WTC11 (cell line): ENCODE data around the gene WDR89. TPM values are rescaled to one million over a fixed set of nuclear protein-coding genes. Genes with fewer than 3 reads are reported as not detected.

Experiments
- total RNA-seq: library from RNA; stranded (reverse); gene quantifications from 3 replicates; pipeline ENCODE4 v1.2.3, GENCODE V29; 2021

The WDR89 gene
- total RNA-seq, 1 experiment from 2014 or later, result 27.5 TPM

Other genes with a start within 250 kb of the WDR89 start
- gene PPP2R5E, start 98.5 kb downstream of the WDR89 start, total RNA-seq, result 56.9 to 59.0 TPM (median 57.5 TPM) in 3 replicates
- gene SGPP1, start 86.2 kb upstream of the WDR89 start, total RNA-seq, result 8.0 to 8.5 TPM (median 8.5 TPM) in 3 replicates
- gene SYNE2, start 211.1 kb upstream of the WDR89 start, total RNA-seq, result 69.8 to 71.1 TPM (median 70.5 TPM) in 3 replicates